A172 (cell line): ENCODE results near the gene GMPPB. TPM values are rescaled to one million over a fixed set of nuclear protein-coding genes. Genes with fewer than 3 reads are reported as not detected.
"Not testable (repeated sequence)": the region's sequence is repeated elsewhere in the genome, so short reads cannot be mapped to it uniquely, and the experiment has no call there.

Experiments
- DNase-seq: peaks from one replicate; pipeline ENCODE4 v3.0.0-alpha.2; 2015; ENCODE audit warnings: low spot score
- total RNA-seq: library from RNA; depleted of rRNA; stranded (reverse); fragments of >200 nt; shearing (Covaris generic); gene quantifications from 2 replicates; pipeline ENCODE4 v1.2.3, GENCODE V29; 2014

The GMPPB gene
- total RNA-seq, 1 experiment from 2014 or later: 25.6 TPM

DNA sequence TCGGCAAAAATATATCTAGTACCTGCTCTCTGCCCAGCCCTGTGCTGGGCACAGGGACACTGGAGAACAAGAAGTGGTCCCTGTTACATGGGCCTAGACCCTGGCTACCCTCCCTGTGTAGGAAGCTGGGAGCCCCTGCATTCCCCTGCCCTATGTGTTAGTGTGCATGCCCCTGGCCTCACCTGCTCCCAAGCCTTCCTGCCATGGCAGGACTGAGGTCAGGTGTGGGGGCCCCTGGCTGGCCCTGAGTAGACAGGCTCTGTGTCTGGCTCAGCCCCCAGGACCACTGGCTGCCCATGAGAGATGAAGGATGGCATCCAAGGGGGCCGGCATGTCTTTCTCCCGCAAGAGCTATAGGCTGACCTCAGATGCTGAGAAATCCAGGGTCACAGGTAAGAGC lies 32.9 kb downstream of the GMPPB start:
- not testable (repeated sequence) for DNase-seq

DNA sequence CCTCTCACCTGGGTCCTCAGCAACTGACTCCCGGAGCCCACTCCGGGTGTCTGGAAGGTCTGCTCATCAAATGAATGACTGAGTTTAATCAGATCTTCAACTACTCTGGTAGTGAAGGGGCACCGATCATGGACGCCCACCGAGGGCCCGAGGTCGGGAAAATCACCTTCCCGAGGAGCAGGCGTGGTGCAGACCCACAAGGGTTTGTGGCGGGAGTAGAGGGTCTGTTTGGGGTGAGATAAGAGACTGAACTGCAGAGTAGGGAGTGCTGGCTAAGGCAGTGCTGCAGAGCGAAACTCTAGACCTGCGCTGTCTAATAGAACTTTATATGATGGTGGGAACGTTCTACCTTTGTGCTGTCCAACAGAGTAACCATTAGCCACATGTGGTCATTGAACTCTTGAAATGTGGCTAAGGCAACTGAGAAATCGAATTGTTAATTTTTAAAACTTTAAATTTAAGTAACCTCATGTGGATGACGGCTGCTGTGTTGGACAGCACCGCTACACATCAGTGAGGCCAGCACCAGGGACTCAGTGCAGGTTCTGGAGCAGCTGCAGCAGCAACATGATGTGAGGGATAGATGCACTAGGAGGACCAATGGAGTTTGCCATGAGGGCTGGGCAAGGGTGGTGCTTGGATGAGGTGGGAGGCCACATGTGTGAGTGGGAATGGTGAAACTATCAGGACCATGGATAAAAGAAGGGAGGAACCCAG lies 33.7 kb downstream of the GMPPB start:
- DNase-seq: not testable (repeated sequence)

DNA sequence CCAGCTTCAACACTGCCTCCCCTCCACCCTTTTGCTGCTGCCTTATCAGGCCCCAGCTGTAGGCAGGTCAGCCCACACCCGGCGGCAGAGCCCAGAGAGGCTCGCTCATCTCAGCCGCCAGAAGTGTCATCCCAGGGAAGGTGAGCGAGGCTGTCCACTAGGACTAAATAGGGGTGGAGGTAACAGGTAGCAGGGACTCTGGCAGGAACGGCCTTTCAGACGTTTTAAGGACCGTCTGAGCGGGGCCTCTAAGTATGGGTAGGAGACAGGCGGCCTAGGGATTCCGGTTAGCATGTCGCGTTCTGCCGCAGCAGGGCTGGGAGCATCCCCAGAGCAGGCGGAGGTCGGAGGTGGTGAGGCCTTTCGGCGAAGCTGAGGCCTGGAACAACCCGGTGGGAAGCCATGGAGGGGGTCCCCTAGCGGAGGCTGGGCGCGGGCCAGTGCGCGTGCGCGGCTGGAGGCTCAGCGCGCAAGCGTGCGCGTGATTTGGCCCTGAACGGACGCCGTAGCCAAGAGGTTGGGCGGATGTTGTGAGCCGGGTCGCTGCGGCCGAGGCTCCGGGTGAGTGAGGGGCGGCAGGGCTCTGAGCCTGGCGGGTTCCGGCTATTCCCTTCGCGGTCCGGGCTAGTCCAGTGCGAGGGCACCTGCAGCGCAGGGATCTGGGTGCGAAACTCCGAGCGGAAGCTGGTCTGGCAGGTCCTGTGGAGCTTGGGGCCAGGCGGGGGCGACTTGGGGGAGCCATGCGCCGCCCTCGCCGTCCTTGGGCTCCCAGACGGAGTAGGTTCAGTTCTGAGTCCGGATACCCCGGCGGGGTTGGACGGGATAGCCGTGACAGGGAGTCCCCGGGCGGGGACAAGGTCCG lies 34.5 kb downstream of the GMPPB start, which contains the start of the genes MST1 and RNF123:
TSS of gene MST1 (minus strand) at position 429 of the 862 bp plus-strand sequence. CDS start 783 bp downstream, outside the sequence.
TSS of gene RNF123 (plus strand) at position 512 of the 862 bp plus-strand sequence. CDS start 1,609 bp downstream, outside the sequence.
- DNase-seq: peak; percentile 60

DNA sequence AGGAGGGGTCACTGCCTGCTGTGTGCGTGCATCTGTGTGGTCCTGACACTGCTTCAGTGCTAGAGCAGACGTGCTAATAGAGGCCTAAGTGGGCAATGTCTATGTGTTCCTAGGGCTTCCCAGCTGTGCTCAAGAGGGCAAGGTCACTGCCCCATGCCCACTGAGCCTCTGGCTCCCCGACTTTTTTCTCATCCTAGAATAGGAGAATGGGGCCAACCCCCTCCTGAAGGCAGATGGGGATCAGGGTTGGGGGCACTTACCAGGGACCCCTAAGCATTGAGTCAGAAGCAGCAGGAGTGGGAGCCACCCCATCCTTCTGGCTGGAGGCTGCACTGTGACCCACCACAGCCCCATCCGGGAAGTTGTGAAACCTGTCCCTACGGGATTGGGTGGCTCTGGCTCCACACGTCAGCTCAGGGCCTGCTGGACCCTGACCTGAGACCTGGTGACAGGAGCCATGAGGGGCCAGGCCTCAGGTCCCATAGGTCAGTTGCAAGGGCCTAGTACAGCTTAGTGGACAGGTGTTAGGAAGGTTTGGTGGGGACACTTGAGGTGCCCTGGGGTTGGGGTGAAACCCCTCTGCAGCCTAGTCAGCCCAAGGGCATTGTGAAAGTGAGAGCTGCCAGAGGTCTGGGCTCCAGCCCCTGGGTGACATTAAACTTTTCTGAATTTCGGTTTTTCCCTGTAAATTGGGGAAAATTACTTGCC lies 35.3 kb downstream of the GMPPB start:
- DNase-seq: not testable (repeated sequence)

DNA sequence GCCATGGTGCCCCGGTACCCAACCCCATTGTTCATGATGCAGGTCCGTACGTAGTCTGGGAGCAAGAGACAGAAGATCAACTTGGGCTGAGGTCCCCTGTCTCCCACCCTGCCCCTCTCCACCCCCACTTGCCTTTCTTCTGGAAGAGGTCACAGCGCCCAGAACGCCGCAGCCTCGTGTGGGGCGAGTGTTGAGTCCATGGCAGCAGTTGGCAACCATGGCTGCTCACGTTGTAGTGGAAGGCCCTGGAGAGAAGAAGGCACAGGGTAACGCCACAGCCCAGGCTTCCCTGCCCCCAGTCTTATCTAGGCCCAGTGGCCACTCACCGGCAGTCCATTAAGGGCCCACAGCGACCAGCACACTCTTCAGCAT lies 36.3 kb downstream of the GMPPB start:
- DNase-seq: not testable (repeated sequence)

DNA sequence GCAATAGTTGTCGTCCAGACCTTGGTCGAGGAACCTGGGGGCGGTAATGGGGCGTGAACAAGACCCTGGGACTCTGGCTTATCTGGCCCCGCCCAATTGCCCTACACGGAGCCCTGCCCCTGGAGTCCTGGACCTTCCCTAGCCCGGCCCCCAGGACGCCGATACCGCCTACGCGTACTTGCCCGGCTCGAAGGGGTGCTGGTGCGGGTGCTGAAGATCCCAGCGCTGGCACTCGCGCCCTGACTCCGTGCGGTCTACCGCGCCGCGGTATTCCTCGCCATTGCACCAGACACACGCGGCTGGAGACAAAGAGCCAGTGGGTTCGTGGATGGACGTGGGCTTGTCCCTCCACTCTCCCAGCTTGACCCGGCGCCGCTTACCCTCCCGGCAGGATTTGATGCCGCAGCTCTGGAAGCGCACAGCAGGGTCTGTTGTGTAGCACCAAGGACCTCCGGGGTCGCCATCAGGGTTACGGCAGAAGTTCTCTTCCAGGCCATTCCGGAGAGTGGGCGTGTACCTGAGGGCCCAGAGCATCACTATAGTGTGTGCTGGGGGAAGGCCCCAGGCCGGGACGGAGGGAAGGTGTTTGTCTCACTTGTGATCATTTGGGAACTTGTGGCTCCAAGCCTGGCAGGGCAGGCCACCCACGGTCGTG lies 36.9 kb downstream of the GMPPB start:
- not testable (repeated sequence) for DNase-seq

DNA sequence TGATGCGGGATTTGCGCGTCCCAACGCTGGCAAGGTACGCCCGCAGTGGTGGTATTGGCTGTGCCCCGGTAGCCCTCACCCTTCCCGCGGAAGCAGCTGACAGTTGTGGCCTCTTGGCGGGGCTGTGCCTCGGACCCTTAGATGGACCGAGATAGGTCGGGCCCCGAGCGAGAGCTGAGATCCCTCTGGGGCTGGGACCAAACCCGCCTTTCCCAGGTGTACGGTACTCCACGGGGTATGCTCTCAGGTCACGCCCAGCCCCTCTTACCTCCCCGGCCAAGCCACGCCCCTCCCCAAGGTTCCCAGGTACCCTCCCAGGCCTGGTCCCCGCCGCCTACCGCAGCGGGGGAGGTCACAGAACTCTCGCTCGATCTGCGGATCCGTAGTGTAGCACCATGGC lies 37.4 kb downstream of the GMPPB start:
- DNase-seq: not testable (repeated sequence)

DNA sequence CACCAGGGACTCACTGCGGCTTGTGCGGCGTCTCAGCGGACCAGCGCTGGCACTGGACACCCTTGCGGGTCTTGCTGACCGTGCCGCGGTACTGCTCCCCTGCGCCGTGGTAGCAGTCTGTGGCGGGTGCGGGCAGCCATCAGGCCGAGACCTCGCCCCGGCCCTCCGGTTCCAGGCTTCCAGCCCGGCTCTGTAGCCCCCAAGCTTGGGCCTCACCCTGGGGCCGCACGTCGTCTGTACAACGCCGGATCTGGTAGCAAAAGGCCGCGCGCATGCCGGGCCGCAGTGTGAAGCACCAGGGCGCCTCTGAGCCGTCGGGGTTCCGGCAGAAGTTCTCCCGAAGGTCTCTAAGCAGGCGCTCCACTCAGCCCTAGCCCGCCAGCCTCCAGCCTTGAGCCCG lies 37.9 kb downstream of the GMPPB start:
- DNase-seq: not testable (repeated sequence)

DNA sequence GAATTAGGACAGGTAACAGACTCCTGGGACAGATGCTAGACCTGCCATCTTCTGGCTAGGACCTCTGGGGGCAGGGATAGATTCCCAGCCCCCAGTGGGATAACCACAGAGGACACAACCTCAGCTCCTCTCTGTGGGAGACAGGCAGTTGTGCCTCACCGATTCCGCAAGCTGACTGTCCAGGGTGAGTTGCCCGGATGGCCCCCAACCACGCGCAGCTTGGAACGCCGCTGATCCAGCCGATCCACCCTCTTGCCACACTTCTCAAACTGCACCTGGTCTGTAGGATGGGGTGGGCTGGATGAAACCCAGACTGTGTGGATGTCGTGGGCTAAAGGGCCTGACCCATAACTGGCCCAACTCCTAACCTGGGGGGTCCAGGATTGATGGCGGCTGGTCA lies 38.6 kb downstream of the GMPPB start:
- DNase-seq: not testable (repeated sequence)

DNA sequence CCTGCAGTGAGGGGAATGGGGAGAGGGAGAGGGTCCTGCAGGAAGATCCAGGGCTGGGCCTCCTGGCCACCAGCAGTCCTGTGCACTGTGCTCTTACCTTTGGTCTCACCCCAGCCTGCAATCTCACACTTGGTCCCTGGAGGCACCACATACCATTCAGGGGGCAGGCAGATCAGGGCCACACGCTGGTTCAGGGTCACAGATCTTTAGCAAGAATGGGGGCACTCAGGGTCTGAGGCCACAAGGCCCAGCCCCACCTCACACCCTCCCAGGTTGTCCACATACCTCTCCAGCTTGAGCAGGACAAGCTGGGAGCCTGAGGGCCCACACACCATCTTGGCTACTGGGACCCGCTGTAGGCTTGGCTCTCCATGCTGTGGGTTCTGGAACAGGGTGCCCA lies 39.3 kb downstream of the GMPPB start:
- DNase-seq: not testable (repeated sequence)

DNA sequence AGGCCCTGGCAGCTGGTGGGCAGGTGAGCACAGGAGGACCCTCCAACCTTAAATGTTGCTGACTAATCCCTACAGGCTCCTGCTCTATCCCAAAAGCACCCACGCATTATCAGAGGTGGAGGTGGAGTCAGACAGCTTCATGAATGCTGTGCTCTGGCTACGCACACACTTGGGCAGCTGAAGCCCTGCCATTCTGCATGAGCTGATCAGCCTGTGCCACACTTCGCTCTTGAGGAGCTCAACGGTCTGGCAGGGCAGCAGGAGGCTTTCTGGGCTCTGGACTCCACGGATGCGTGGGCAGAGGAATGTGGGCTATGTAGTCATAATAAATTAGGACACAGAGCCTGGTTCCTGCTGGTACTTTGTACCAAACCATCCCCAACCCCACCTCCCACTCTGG lies 40.6 kb downstream of the GMPPB start:
- no peak for DNase-seq

DNA sequence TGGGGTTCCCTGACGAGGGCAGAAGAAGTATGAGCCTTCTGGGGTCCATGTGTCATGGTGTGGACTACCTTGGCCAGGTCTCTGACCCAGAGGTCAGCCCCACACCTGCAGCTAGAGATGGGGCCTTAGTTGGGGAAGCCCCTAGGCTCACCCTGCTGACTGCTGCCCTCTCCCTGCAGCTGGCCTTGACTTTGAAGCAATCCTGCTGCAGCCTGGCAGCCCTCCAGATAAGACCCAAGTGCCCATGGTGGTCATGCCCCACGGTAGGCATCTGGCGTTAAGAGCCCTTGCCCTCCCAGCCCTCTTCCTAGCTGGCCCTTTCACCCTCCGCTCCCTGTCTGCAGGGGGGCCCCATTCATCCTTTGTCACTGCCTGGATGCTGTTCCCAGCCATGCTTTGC lies 42.2 kb downstream of the GMPPB start:
- DNase-seq: no peak

DNA sequence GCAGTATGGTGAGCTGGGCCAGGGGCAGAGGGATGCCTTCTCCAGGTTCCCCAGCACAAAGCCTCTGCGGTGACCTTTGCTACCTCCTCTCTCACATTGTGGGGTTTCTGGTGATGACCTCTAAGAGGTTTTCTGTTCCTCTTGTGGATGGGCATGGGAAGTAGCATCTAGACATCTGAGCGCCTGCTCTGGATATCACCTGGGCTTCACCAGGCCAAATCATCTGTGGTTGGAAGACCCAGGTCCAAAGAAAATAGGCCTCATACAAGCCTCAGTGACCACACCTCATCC lies 42.6 kb downstream of the GMPPB start:
- DNase-seq: no peak

DNA sequence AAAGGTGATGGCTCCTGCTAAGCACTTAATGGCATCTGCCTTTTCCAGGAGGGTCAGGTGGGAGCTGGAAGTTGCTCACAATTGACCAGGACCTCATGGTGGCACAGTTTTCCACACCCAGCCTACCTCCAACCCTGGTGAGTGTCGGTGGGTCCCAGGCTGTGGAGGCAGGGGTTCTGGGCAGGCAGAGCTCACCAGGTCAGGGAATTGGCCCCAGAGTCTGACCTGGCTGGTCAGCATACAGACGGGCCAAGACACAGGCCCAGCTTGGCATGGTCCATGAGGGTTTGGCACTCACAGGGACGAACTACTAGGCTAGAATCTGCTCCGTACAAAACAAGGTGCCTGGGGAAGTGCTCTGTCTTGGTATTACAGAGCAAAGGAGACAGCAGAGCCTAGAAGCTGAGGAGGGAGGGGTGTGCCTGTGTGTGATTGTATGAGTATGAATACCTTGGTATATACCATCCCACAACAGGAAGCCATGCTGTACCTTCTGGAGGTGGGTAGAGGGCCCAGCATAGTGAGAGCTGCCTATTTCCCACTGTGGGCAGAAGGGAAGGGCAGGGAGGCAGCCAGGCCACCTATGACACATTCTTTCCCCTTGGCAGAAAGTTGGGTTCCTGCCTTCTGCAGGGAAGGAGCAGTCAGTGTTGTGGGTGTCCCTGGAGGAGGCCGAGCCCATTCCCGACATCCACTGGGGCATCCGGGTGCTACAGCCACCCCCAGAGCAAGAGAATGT lies 43.1 kb downstream of the GMPPB start:
- no peak for DNase-seq

DNA sequence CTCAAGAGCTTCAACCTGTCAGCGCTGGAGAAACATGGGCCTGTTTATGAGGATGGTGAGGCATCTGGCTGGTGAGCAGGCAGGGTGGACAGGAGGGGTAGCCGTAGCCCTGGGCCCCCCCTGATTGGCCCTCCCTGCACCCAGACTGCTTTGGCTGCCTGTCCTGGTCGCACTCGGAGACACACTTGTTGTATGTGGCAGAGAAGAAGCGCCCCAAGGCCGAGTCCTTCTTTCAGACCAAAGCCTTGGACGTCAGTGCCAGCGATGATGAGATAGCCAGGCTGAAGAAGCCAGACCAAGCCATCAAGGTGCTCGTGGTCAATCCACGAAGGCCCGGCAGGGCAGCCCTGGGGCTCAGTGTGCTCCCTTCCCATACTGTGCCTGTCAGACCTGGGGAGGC lies 47.8 kb downstream of the GMPPB start:
- DNase-seq: no peak

DNA sequence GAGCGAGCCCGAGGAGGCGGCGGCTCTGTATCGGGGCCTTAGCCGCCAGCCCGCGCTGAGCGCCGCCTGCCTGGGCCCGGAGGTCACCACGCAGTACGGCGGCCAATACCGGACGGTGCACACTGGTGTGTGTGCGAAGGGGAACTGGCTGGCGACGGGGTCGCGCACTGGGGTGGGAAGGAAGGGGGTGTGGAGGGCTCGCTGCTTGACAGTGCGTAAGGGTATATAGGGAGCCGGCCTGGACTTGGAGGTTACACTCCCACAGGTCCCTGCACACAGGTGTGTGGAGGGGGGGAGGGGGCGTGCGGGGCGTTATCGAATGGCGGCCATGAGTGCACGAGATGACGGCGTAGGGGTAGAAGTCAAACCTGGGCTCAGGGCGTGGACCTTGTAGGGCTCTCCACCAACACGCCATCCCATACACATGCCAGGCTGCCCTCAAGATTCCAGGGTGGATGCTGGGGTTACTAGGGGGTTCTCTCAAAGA lies 49.2 kb downstream of the GMPPB start:
- DNase-seq: no peak

DNA sequence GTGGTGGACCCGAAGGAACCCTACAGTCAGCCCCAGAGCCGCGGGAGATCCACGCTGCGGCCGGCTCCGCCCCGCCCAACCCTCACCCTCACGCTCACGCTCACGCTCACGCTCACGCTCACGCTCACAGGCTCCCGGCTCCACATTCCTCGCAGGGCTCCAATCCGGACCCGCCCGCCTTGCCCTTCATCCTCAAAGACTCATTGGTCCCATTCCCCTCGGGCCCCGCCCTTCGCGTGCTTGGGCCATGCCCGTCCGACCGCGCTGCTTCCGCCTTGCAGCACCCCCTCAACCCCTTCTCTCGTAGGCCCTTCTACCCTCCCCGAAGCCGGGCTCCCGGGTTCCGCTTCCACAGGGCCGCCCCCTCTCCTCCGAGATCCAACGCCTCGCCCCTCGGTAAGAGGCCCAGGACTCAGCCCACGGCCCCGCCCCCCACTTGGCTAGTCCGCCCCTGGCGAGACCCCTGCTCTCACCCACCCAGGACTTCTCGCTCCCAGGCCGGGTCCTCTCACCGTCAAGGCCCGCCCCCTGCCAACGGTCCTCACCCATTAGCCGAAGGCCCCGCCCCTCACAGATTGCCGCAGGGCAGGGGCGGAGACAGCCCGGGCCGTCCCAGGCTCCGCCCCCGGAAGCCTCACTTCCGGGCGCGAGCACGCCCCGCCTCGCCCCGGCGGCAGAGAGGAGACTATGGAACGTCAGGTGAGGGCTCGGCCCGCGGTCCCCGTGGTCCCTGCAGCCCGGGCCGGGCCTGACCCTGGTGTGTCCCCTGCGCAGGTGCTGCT lies 49.8 kb downstream of the GMPPB start, which contains the start of gene APEH:
TSS of gene APEH (plus strand) at position 637 of the 782 bp plus-strand sequence. CDS start at position 688, 51 bp downstream.
- DNase-seq: peak; percentile 93

DNA sequence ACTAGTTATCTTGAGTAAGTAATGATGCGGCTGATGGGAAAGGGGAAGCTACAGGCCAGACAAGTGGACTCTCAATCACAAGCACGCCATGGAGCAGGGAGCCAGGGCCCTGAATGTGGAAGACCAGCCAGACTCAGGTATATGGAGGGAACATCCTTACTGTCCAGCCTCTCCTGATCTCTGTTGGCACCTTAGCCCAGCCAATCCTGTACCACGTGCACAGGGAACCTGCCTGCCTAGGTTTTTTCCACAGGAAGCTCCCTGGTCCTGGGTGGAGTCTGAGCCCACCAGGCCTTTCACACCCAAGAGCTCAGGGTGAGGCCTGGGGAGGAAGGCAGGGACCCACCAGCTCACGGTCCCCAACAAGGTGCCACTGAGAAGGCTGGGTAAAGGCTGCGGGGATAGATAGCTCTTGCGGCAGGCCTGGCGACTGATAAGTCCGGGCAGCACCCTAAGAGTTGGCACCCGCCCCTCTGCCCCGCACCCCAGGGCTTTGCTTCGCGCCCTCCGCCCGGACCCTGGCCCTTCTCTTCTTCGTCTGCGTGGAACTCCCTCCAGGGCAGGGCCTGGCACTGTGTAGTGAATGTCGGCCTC lies 50.5 kb downstream of the GMPPB start:
- no peak for DNase-seq
